Measurements from ENCODE around the gene ERCC6.

- no peak for TF ChIP-seq CTCF (IDR thresholded peaks at IDR 0.05)
- no peak for TF ChIP-seq EP300 (IDR thresholded peaks at IDR 0.05)
- no peak for TF ChIP-seq POLR2A (IDR thresholded peaks at IDR 0.05)
- TF ChIP-seq POLR2AphosphoS5 (IDR thresholded peaks at IDR 0.05), result no peak
Measured at GRCh38 chr10:49542353-49542752, 3.4 kb upstream of the ERCC6 start.

All from sigmoid colon (tissue), 4 donors.